Natural killer cell (primary cell): ENCODE measurements around the gene ZNF521. TPM values are rescaled to one million over a fixed set of nuclear protein-coding genes. Genes with fewer than 3 reads are reported as not detected.

Experiments
- ATAC-seq, 3 donors: fragments of 150-1000 bp in 2 of 3; fragments of 200-7000 bp in 1 of 3; cut with Tn5 transposase; 1 replicate in 1 of 3; 2 replicates in 2 of 3; pipeline ENCODE4 v1.10.0; 2021; ENCODE audit warnings: mild to moderate bottlenecking in 2 of 3, moderate library complexity in 2 of 3
- DNase-seq, 2 donors: peaks; one replicate each; pipeline versions ENCODE4 v3.0.0 to v3.0.0-alpha.2; 2013 to 2021; ENCODE audit warnings: mixed read lengths in 1 of 2
- H3K27ac ChIP-seq: one replicate; pipeline ENCODE4 v1.5.1; 2013; ENCODE audit warnings: mild to moderate bottlenecking, low read length
- H3K27me3 ChIP-seq: one replicate; pipeline ENCODE4 v1.6.1; 2013; ENCODE audit warnings: low read length; ENCODE audit not compliant: control insufficient read depth, insufficient read depth
- H3K36me3 ChIP-seq: one replicate; pipeline ENCODE4 v1.6.1; 2013; ENCODE audit warnings: low read length; ENCODE audit not compliant: control insufficient read depth, insufficient read depth
- H3K4me1 ChIP-seq: one replicate; pipeline ENCODE4 v1.6.1; 2013; ENCODE audit warnings: low read length; ENCODE audit not compliant: control insufficient read depth, insufficient read depth
- H3K4me3 ChIP-seq: one replicate; pipeline ENCODE4 v1.5.1; 2013; ENCODE audit warnings: low read length
- H3K9me3 ChIP-seq: one replicate; pipeline ENCODE4 v1.6.1; 2013; ENCODE audit warnings: low read length; ENCODE audit not compliant: control insufficient read depth, insufficient read depth
- H3K27ac Mint-ChIP-seq, 2 donors: one replicate each; pipeline ENCODE4 v1.8.0; 2022; ENCODE audit warnings: mild to moderate bottlenecking in 2 of 2, mixed read lengths in 2 of 2, moderate library complexity in 1 of 2
- H3K27me3 Mint-ChIP-seq, 2 donors: one replicate each; pipeline ENCODE4 v1.8.0; 2022; ENCODE audit warnings: low read depth in 2 of 2, mixed read lengths in 2 of 2
- H3K36me3 Mint-ChIP-seq: one replicate; pipeline ENCODE4 v1.8.0; 2022; ENCODE audit warnings: mixed read lengths
- H3K4me1 Mint-ChIP-seq, 2 donors: one replicate each; pipeline ENCODE4 v1.8.0; 2022; ENCODE audit warnings: mixed read lengths in 2 of 2
- H3K4me3 Mint-ChIP-seq: one replicate; pipeline ENCODE4 v1.8.0; 2022; ENCODE audit warnings: mild to moderate bottlenecking, moderate library complexity, mixed read lengths
- H3K9me3 Mint-ChIP-seq, 2 donors: one replicate each; pipeline ENCODE4 v1.8.0; 2022; ENCODE audit warnings: mixed read lengths in 2 of 2
- CTCF ChIP-seq: fragments of 200-600 bp; IDR thresholded peaks from one replicate; pipeline ENCODE4 v1.8.0; 2022; ENCODE audit warnings: antibody characterized with exemption
- WGBS: methylation state at CpG from one replicate; pipeline ENCODE4 v1.1.7; 2013; ENCODE audit warnings: missing lambda C conversion rate; ENCODE audit not compliant: insufficient coverage; 5-methylcytosine and 5-hydroxymethylcytosine counted together
- intact Hi-C: fragments of 100-400 bp; cut with micrococcal nuclease; formaldehyde crosslinking; loops from one replicate; pipeline ENCODE4 v1.14.2; 2022
- total RNA-seq, 4 donors: library from RNA; stranded (reverse); fragments of 120-200 nt in 1 of 4; gene quantifications; one replicate each; pipeline versions ENCODE4 v1.2.3 to v1.2.4, GENCODE V29; 2013 to 2022

The ZNF521 gene
- total RNA-seq, 3 donors from 2014 or later (not counting 1 experiment from before 2014, with no cell fraction given): 0.19 to 3.5 (median 0.54) TPM

- ATAC-seq: no peak
- Histone ChIP-seq H3K9me3 (no peaks in the 10 kb centered on the region), H3K4me1 (no peaks in the 10 kb centered on the region), H3K4me3 (no peak overlapping the region), H3K36me3 (no peaks in the 10 kb centered on the region), H3K27me3 (no peaks in the 10 kb centered on the region), H3K27ac (no peak overlapping the region)
- DNase-seq: no peak
- H3K27me3 Mint-ChIP-seq: no peaks in the 10 kb centered on the region
- WGBS: no CpG with 5 or more reads among the region's 1 CpG
- TF ChIP-seq CTCF: no peak
- peaks cover 4 to 6% of the 10 kb centered on the region in 2 donors for H3K4me1 Mint-ChIP-seq
- H3K4me3 Mint-ChIP-seq: no peak overlapping the region
- intact Hi-C loops: no loop called here
- H3K36me3 Mint-ChIP-seq: no peaks in the 10 kb centered on the region
- no peak overlapping the region for H3K27ac Mint-ChIP-seq
- no peaks in the 10 kb centered on the region for H3K9me3 Mint-ChIP-seq
Observed at GRCh38 chr18:25236736-25237135, 115.2 kb downstream of the ZNF521 start.

- ATAC-seq (no peak), DNase-seq (no peak)
- Mint-ChIP-seq H3K27ac (no peak overlapping the region), H3K4me1 (peaks cover 4 to 6% of the 10 kb centered on the region in 2 donors), H3K4me3 (no peak overlapping the region), H3K27me3 (peaks cover 0 to 3% of the 10 kb centered on the region in 2 donors), H3K36me3 (no peaks in the 10 kb centered on the region), H3K9me3 (no peaks in the 10 kb centered on the region)
- Histone ChIP-seq H3K27ac (no peak overlapping the region), H3K9me3 (no peaks in the 10 kb centered on the region), H3K27me3 (no peaks in the 10 kb centered on the region), H3K4me3 (no peak overlapping the region), H3K4me1 (no peaks in the 10 kb centered on the region), H3K36me3 (no peaks in the 10 kb centered on the region)
- 93% methylated on average over 9 of the region's 9 CpGs for WGBS
- TF ChIP-seq CTCF: no peak
- intact Hi-C loops: no loop called here
Observed at GRCh38 chr18:25235401-25236042, 116.4 kb downstream of the ZNF521 start.

- no peaks in the 10 kb centered on the region for H3K36me3 Mint-ChIP-seq
- no CpG with 5 or more reads among the region's 3 CpGs for WGBS
- intact Hi-C loops: no loop called here
- no peak overlapping the region for H3K4me3 ChIP-seq
- no peaks in the 10 kb centered on the region for H3K9me3 Mint-ChIP-seq
- no peak overlapping the region for H3K27ac ChIP-seq
- no peak overlapping the region for H3K27ac Mint-ChIP-seq
- no peak for TF ChIP-seq CTCF
- H3K36me3 ChIP-seq: no peaks in the 10 kb centered on the region
- H3K9me3 ChIP-seq: no peaks in the 10 kb centered on the region
- H3K4me1 ChIP-seq: no peaks in the 10 kb centered on the region
- H3K27me3 Mint-ChIP-seq: peaks cover 0 to 3% of the 10 kb centered on the region in 2 donors
- H3K4me1 Mint-ChIP-seq: peaks cover 4 to 6% of the 10 kb centered on the region in 2 donors
- H3K4me3 Mint-ChIP-seq: no peak overlapping the region
- H3K27me3 ChIP-seq: no peaks in the 10 kb centered on the region
- no peak for DNase-seq
- no peak for ATAC-seq
Observed at GRCh38 chr18:25234740-25235345, 117.1 kb downstream of the ZNF521 start.

- no peak overlapping the region for H3K27ac ChIP-seq
- H3K9me3 ChIP-seq: no peaks in the 10 kb centered on the region
- no peaks in the 10 kb centered on the region for H3K4me1 ChIP-seq
- intact Hi-C loops: no loop called here
- TF ChIP-seq CTCF: no peak
- peaks cover 4 to 6% of the 10 kb centered on the region in 2 donors for H3K4me1 Mint-ChIP-seq
- no peak for DNase-seq
- ATAC-seq: no peak
- WGBS: no CpG with 5 or more reads among the region's 1 CpG
- H3K9me3 Mint-ChIP-seq: no peaks in the 10 kb centered on the region
- no peak overlapping the region for H3K27ac Mint-ChIP-seq
- H3K27me3 Mint-ChIP-seq: peaks cover 0 to 3% of the 10 kb centered on the region in 2 donors
- H3K36me3 Mint-ChIP-seq: no peaks in the 10 kb centered on the region
- H3K4me3 ChIP-seq: no peak overlapping the region
- no peaks in the 10 kb centered on the region for H3K36me3 ChIP-seq
- H3K27me3 ChIP-seq: no peaks in the 10 kb centered on the region
- no peak overlapping the region for H3K4me3 Mint-ChIP-seq
Observed at GRCh38 chr18:25234322-25234639, 117.7 kb downstream of the ZNF521 start.
